ENCODE results near the gene TSPY8. TPM values are rescaled to one million over a fixed set of nuclear protein-coding genes. Genes with fewer than 3 reads are reported as not detected.

Gene TSPY8, protein sequence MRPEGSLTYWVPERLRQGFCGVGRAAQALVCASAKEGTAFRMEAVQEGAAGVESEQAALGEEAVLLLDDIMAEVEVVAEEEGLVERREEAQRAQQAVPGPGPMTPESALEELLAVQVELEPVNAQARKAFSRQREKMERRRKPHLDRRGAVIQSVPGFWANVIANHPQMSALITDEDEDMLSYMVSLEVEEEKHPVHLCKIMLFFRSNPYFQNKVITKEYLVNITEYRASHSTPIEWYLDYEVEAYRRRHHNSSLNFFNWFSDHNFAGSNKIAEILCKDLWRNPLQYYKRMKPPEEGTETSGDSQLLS
- not detected in 2 replicates for total RNA-seq

DNA sequence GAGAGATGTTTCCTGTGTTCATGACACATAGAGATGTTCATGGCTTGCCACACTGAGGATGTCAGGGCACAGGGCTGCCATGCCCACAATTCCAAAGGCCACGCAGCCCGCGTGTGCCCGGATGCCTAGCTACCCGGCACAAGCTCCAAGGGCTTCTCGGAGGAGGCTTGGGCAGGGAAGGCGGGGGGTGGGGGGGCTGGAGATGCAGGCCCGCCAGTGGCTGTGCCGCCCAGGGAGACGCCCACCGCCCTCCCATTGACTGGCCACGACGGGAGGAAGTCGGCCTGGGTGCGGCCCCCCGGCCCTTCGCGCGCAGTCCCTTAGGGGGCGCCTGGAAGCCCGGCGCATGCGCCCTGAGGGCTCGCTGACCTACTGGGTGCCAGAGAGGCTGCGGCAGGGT is at the start of gene TSPY8:
Gene TSPY8, plus strand, starts transcription at position 301 of the 400 bp plus-strand sequence. Its CDS starts 46 bp downstream, at position 347.

DNA sequence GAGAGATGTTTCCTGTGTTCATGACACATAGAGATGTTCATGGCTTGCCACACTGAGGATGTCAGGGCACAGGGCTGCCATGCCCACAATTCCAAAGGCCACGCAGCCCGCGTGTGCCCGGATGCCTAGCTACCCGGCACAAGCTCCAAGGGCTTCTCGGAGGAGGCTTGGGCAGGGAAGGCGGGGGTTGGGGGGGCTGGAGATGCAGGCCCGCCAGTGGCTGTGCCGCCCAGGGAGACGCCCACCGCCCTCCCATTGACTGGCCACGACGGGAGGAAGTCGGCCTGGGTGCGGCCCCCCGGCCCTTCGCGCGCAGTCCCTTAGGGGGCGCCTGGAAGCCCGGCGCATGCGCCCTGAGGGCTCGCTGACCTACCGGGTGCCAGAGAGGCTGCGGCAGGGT is 20.4 kb upstream of the TSPY8 start, which contains the start of gene TSPY4:
Gene TSPY4, plus strand, starts transcription at position 301 of the 400 bp plus-strand sequence. Its CDS starts 46 bp downstream, at position 347.

DNA sequence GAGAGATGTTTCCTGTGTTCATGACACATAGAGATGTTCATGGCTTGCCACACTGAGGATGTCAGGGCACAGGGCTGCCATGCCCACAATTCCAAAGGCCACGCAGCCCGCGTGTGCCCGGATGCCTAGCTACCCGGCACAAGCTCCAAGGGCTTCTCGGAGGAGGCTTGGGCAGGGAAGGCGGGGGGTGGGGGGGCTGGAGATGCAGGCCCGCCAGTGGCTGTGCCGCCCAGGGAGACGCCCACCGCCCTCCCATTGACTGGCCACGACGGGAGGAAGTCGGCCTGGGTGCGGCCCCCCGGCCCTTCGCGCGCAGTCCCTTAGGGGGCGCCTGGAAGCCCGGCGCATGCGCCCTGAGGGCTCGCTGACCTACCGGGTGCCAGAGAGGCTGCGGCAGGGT is 40.5 kb downstream of the TSPY8 start, which contains the start of gene TSPY3:
Gene TSPY3, plus strand, starts transcription at position 301 of the 400 bp plus-strand sequence. Its CDS starts 46 bp downstream, at position 347.

Other genes starting within 250 kb of the TSPY8 start
- gene TSPY4, start 20.3 kb upstream of the TSPY8 start, total RNA-seq = not detected in 2 replicates
- not detected in 2 replicates for gene TSPY3, start 40.6 kb downstream of the TSPY8 start, total RNA-seq
- gene TSPY1, start 109.2 kb downstream of the TSPY8 start, total RNA-seq = not detected in 2 replicates
- not detected in 2 replicates for gene TSPY9, start 129.5 kb downstream of the TSPY8 start, total RNA-seq
- not detected in 2 replicates for gene TSPY10, start 170.1 kb downstream of the TSPY8 start, total RNA-seq